GM21528 (cell line): ENCODE measurements around the gene FAM174C.
"Not testable (repeated sequence)": the region's sequence is repeated elsewhere in the genome, so short reads cannot be mapped to it uniquely, and the experiment has no call there.

Experiments used
- ATAC-seq: cut with Tn5 transposase; IDR thresholded peaks from one replicate; pipeline ENCODE4 v1.9.1; 2021; ENCODE audit warnings: mild to moderate bottlenecking, moderate library complexity; ENCODE audit not compliant: unreplicated experiment, low FRiP score

Gene FAM174C

DNA sequence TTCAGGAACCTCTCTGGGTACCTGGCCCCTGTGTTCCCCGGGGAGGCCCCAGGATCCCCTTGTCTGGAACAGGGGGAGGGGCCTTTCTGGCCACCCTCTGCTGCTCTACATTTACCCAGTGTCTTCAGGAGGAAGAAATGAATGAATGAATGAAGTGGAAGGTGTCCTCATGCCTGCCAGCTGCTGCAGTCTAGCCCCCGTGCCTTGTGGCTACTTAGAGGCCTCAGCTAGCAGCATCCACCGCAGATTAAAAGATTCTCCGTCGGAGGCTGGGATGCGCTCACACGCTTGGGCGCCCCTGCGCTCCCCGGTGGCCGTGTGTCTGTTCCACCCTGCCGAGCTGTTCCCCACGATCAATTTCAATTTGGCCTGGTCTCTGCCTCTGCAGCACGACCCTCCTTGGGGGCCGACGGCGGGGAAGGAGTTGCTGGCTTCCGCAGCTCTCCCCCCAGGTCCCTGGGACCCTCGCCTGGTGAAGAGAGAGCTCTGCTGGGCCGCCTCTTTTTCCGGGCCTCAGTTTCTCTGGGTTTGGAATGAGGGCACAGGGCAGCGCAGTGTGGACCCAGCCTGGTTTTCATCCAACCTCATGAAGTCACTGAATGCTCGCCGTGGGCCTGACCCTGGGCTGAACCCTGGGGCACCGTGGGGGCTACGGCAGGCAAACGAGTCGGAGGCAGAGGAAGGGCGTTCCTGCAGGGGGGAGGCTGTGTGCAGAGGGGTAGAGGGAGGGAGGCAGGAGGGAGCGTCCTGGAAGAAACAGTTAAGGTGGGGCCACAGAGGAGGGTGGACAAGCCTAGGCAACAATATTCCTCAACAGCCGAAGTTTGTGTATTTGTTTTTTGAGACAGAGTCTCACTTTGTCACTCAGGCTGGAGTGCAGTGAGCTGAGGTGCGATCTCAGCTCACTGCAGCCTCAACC is 38.6 kb downstream of the FAM174C start:
- ATAC-seq: no peak

DNA sequence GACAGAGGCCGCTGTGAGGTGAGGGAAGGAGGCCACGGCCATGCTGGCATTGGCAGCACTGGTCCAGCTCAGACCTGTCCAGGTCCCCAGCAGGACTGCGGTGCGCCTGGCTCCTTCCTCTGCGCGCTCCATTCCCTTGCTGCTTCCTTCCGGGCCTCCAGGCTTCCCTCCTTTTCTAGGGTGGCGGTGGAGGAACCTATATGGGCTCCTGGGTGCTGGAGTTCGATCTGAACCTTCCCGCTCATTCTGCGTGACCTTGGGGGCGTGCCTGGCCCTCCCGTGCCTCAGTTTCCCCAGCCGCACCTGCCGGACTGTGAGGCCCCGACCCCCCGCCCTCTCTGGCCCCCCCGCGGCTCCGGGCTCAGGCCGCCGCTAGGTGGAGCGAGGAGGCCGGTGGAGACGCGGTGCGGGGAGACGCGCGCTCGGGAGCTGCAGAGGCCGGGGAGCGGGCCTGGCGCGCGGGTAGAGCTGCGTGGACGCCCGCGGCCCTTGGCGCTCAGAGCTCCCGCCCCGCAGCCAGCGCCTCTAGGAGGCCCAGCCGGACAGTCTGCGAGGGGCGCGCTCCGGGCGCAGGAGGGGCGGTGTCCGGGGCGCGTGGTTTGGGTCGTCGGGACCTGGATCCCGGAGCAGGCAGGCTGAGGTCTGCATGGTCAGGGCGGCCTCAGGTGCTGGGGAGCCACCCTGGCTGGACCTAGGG is 40.3 kb downstream of the FAM174C start:
- no peak for ATAC-seq

DNA sequence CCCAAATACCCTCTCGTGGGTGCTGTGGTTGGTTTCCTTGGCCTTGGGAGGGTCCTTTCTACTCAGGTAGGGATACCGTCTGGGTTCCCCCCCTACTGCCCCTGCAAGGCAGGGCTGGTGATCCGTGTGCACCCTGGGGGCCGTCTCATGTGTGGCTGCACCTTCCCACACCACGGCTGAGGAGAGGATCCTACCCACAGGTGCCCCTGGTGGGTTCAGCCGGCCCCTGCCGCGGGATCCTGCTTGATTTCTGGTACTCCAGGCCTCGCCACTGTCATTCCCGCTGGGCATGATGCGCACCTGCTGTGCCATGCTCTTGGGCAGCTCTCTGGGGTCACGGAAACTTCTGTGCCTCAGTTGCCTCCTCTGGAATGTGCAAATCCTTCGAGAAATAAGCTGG is 41.1 kb downstream of the FAM174C start:
- no peak for ATAC-seq

DNA sequence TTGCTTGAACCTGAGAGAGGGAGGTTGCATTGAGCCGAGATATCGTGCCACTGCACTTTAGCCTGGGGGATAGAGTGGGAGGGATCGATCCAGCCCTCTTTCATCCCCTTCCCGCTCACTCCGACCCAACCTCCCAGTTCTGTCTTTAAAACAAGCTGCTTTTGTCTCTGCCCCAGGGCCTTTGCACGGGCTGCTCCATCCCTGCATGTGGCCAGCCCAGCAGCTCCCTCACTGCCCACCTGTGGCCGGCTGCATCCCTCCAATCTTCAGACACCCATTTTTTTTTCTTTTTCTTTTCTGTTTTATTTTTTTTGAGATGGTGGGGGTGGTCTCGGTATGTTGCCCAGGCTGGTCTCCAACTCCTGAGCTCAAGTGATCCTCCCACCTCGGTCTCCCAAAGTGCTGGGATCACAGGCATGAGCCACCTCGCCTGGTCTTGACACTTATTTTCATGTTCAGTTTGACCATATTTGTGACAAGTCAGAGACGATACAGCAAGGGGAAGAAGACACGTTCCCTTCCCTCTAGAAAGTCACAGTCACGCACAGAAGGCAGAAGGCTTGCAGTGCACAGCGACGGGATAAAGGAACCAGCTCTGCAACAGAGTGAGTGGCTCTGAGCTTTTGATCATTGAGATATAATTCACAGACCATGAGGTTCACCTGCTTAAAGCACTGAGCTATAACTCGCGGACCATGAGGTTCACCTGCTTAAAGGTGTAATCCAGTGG is 42.1 kb downstream of the FAM174C start:
- no peak for ATAC-seq

DNA sequence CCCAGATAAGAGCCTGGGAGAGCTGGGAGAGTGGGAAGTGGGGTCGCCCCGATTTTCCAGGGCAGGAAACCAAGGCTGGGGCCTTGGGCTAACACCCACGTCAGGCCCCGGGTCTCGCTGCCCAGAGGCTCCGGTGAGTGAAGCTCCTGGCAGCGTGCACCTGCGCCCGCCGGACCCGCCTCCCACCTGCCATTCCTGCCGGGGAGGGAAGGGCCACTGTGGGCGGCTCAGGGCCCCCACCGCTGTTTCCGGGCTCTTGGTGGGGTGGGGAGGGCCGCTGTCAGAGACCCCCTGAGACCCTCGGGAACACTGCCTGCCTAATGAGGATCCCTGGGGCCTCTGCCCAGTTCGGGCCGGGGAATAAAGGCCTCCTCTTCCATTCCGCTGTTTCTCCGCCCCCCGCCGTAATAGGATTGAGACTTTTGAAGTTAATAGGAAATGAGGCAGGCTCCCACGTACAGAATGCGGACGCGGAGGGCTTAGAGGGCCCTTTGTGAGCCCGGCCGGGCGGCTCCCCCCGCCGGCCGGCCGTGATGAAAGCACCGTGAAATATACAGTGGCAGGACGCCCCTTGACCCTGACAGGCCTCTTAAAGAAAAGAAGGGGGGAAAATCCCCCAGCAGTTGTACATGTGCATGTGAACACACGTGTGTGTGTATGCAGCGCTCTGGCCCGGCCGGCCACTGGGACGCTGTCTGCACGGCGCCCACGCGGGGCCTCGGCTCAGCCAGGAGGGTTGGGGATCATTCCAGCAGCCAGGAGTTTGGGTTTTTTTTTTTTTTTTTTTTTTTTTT is 43.5 kb downstream of the FAM174C start:
- ATAC-seq: no peak

DNA sequence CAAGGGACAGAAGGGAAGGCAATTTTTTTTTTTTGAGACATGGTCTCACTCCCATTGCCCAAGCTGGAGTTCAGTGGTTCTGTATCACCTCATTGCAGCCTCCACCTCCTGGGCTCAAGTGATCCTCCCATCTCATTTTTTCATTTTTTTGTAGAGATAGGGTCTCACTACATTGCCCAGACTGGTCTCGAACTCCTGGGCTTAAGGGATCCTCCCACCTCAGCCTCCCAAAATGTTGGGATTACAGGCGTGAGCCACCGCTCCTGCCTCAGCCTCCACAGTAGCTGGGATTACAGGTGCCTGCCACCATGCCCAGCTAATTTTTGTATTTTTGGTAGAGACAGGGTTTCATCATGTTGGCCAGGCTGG is 44.9 kb downstream of the FAM174C start:
- ATAC-seq: not testable (repeated sequence)

DNA sequence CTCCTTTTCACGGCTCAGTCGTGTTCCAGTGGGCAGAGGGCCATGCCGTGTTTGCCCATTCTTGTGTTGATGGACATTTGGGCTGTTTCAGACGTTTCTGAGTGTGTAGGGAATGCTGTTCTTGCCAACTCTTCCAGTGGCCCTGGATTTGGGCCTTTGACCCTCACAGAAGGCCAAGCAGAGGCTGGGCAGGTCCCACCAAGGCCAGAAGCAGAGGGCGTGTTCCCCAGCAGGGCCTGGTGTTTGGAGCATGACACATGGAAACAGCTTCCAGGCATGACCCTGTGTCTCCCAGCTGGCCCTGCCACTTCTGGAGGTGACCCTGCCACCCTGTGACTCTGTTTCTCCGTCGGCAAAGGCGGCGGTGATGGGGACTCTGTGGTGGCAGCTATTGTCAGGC is 46.2 kb downstream of the FAM174C start:
- no peak for ATAC-seq

DNA sequence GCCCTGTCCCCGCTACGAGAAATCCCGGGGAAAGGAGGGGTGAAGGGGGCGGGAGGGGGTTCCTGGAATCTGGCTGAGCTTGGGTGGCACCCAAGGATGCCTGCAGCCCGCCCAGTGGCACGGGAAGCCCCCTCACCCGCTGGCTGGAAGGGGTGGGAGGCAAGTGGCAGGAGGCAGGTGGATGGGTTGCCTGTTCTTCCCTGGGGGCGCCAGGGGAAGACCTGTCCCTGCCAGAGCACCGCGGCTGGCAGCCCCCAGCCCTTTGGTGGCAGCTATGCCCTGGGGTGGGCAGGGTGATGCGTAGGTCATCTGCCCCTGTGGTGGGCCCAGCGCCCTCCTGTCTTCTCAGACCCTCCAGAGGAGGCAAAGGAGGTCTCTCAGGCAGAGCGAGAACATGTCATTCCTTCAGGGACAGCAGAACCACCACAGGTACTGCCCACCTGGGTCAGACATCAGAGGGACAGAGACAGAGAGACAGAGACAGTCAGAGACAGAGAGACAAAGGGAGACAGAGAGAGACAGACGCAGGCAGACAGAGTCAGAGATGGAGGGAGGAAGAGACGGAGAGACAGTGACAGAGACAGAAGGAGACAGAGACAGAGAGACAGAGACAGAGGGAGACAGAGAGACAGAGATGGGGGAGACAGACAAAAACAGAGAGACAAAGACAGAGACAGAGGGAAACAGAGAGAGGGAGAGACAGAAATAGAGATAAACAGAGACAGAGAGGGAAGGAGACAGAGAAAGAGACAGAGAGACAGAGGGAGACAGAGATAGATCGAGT is 47.1 kb downstream of the FAM174C start:
- no peak for ATAC-seq

DNA sequence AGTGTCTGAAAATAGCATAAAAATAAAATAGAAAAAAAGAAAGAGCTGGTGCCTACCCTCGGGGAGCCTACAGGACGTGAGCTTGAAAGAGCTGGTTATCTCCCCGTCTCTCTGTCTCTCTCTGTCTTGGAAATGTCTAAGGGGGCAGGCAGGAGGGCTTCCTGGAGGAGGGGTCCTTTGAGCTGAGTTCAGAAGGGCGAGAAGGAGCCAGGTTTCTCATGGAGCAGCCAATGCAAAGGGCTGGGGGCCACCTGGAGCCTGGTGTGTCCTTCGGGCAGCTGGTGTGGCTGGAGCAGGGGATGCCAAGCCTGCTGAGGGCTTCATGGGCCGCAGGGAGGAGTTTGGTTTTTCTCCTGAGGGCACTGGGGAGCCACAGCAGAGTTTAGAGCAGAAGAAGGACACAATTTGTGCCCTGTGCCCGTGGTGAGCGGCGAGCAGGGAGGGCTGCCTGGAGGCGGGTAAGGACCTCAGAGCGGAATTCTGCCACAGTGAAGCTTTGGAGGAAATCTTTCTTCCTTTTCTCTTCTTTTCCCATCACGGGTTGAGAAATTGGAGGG is 49.0 kb downstream of the FAM174C start:
- no peak for ATAC-seq

DNA sequence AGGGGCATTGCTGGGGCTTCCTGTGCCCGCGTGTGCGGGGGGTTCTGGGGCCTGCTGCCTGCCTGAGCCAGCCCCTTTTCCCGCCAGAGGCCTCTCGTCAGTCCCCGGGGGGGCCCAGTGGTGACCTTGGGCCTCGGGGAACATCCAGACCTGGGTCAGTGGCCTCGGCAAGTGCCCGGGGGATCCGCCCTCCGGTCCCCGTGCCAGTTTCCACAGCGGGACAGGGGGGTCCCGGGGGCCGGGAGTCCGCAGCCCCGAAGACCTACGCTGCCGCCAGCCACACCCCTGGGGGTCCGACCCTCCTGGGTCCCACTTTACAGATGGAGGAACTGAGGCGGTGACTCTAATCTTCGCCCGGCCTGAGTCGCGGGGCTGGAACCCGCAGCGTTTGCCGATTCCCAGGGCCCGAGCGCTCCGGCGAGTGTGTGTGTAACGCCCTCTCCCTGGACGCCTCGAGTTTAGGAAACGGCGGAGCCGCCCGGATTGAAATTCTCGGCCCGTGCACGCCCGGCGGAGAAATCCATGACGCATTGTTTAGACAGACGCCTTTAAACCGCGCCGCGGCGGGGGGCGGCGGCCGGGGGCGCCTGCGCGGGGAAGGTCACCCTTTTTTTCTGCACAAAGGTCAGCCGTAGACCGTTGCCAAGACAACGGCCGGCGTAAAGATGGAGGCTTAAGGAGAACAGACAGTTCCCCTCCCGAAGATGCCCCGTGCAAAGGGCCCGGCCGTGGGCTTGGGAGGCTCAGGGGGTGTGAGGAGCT is 49.7 kb downstream of the FAM174C start:
- ATAC-seq: no peak

DNA sequence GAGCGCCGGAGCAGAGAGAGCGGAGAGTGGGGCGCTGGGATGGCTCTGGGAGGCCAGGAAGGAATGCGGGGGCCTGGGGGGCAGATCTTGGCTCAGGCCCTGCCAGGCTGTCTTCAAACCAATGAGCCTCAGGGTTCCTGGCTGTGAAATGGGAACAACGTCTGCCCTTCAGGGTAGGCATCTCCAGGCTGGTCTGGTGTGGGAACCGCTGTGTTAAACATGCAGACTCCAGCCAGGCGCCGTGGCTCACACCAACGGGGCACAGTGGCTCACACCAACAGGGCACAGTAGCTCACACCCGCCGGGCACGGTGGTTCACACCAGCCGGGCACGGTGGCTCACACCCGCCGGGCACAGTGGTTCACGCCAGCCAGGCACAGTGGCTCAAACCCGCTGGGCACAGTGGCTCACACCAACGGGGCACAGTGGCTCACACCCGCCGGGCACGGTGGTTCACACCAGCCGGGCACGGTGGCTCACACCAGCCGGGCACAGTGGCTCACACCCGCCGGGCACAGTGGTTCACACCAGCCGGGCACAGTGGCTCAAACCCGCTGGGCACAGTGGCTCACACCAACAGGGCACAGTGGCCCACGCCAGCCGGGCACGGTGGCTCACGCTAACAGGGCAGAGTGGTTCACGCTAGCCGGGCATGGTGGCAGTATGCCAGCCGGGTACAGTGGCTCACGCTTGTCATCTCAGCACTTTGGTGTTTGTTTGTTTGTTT is 50.4 kb downstream of the FAM174C start:
- ATAC-seq: no peak

DNA sequence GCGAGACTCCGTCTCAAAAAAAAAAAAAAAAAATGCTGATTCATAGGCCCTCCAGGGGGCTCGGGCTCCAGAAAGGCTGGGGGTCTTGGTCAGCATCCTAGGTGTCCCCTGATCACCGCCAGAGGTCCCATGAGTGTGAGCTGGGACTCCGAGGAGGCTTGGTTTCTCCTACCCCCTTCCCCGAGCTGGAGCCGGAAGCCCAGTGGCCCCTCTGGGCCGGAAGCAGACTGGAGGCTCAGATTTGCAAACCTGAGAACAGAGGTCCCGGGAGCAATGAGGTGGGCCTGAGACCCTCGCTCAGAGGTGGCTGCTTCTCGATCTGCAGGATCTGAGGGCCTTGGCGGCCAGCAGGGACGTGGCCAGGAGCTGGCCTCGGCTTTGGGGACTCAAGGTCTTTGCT is 51.8 kb downstream of the FAM174C start:
- no peak for ATAC-seq
